K562 (cell line): ENCODE measurements around the gene UQCRHL. TPM values are rescaled to one million over a fixed set of nuclear protein-coding genes. Genes with fewer than 3 reads are reported as not detected.

ENCODE experiments used
- ATAC-seq: fragments of 200-7000 bp; cut with Tn5 transposase; 3 replicates; pipeline ENCODE4 v1.9.1; 2020; ENCODE audit warnings: moderate library complexity
- BruUV-seq: library from RNA; stranded (reverse); fragments of 400-500 nt; replicated peaks from 2 replicates; lab custom pipeline; 2021; lab: Mats Ljungman, UMichigan
- CTCF ChIA-PET: fragments of 300-600 bp; formaldehyde crosslinking; extraction: SDS; loops from one replicate; lab custom pipeline; 2021; ENCODE audit warnings: low intra/inter-chr PET ratio; lab: Yijun Ruan, JAX
- POLR2A ChIA-PET: fragments of 300-600, 350-650 bp; sonication (Branson Sonifier 250); formaldehyde crosslinking; extraction: SDS; loops from one replicate; lab custom pipeline; 2021; ENCODE audit warnings: antibody characterized with exemption, inconsistent platforms; lab: Yijun Ruan, JAX
- DNase-seq, 4 experiments: peaks; one replicate each; pipeline versions ENCODE4 v3.0.0 to v3.0.0-alpha.2; 2011 to 2018; ENCODE audit warnings: low spot score in 3 of 4, mixed read lengths in 3 of 4; ENCODE audit errors: extremely low read depth in 1 of 4
- FAIRE-seq: peaks from 2 replicates; lab custom pipeline; 2011; peaks lifted over from hg19 to GRCh38; lab: Jason Lieb, UNC
- H2AFZ ChIP-seq: 2 replicates; pipeline ENCODE4 v1.6.0; 2011; ENCODE audit warnings: low read depth, low read length, control low read depth, inconsistent platforms
- H3K27ac ChIP-seq: fragments of 200-600 bp; 3 replicates; pipeline ENCODE4 v1.8.0; 2011; ENCODE audit warnings: low read depth, mild to moderate bottlenecking, control low read depth, inconsistent platforms, low read length, moderate library complexity, mixed read lengths; ENCODE audit errors: extremely low read depth
- H3K27me3 ChIP-seq, 2 experiments: fragments of 300-600 bp in 1 of 2; 2 replicates in 1 of 2; 3 replicates in 1 of 2; pipeline versions ENCODE4 v1.6.0 to v1.8.0; 2011; ENCODE audit warnings: inconsistent platforms in 2 of 2, low read length in 2 of 2, mild to moderate bottlenecking in 1 of 2, mixed read lengths in 1 of 2, moderate library complexity in 1 of 2; ENCODE audit not compliant: control insufficient read depth in 2 of 2, insufficient read depth in 2 of 2
- H3K36me3 ChIP-seq: fragments of 300-600 bp; 3 replicates; pipeline ENCODE4 v1.8.0; 2011; ENCODE audit warnings: mild to moderate bottlenecking, low read length, inconsistent platforms; ENCODE audit not compliant: control insufficient read depth, insufficient read depth
- H3K4me1 ChIP-seq, 2 experiments: fragments of 200-600 bp in 1 of 2; replicated peaks in 1 of 2; 2 replicates in 1 of 2; 3 replicates in 1 of 2; pipeline versions ENCODE4 v1.5.1 to v1.8.0; 2011; ENCODE audit warnings: inconsistent platforms in 2 of 2, low read length in 2 of 2, mild to moderate bottlenecking in 1 of 2, mixed read lengths in 1 of 2, moderate library complexity in 1 of 2; ENCODE audit not compliant: control insufficient read depth in 2 of 2, insufficient read depth in 2 of 2
- H3K4me2 ChIP-seq: 2 replicates; pipeline ENCODE4 v1.6.1; 2011; ENCODE audit warnings: low read length, control low read depth, inconsistent platforms, mixed read lengths; ENCODE audit not compliant: insufficient read depth
- H3K4me3 ChIP-seq: fragments of 200-600 bp; sonication (generic), shearing (Covaris generic); 2 replicates; pipeline ENCODE4 v1.5.1; 2016; ENCODE audit warnings: control low read depth, inconsistent platforms
- H3K79me2 ChIP-seq: fragments of 200-600 bp; 3 replicates; pipeline ENCODE4 v1.8.0; 2011; ENCODE audit warnings: low read length, inconsistent platforms; ENCODE audit not compliant: control insufficient read depth, insufficient read depth
- H3K9ac ChIP-seq, 2 experiments: 2 replicates each; pipeline versions ENCODE4 v1.6.0 to v1.6.1; 2011; ENCODE audit warnings: low read depth in 2 of 2, low read length in 2 of 2, control low read depth in 1 of 2, inconsistent platforms in 1 of 2, mild to moderate bottlenecking in 1 of 2, mixed read lengths in 1 of 2; ENCODE audit not compliant: insufficient read depth in 1 of 2
- H3K9me1 ChIP-seq: one replicate; pipeline ENCODE4 v1.6.0; 2011; ENCODE audit warnings: inconsistent platforms, mild to moderate bottlenecking, low read length, moderate library complexity; ENCODE audit not compliant: control insufficient read depth, insufficient read depth
- H3K9me3 ChIP-seq: replicated peaks from 2 replicates; pipeline ENCODE4 v1.5.1; 2011; ENCODE audit warnings: low read depth, low read length, inconsistent platforms; ENCODE audit not compliant: control insufficient read depth, insufficient read depth
- H4K20me1 ChIP-seq: replicated peaks from 2 replicates; pipeline ENCODE4 v1.6.1; 2011; ENCODE audit warnings: low read length, inconsistent platforms, mixed read lengths; ENCODE audit not compliant: control insufficient read depth, insufficient read depth
- NFYB ChIP-seq: IDR thresholded peaks from 2 replicates; pipeline ENCODE4 v1.6.1; 2011; ENCODE audit warnings: mild to moderate bottlenecking, moderate library complexity; ENCODE audit not compliant: insufficient read length; ENCODE audit errors: extremely low read depth
- RAD51 ChIP-seq: fragments of 450-650 bp; IDR thresholded peaks from 2 replicates; pipeline ENCODE4 v1.7.1; 2016; ENCODE audit warnings: low read depth, mild to moderate bottlenecking, borderline replicate concordance
- RFX1 ChIP-seq: fragments of 450-650 bp; IDR thresholded peaks from 2 replicates; pipeline ENCODE4 v1.6.1; 2016; ENCODE audit warnings: mild to moderate bottlenecking, moderate library complexity
- SMAD3 ChIP-seq: fragments of 450-650 bp; formaldehyde crosslinking; conservative IDR thresholded peaks from 2 replicates; pipeline ENCODE4 v1.4.0; 2020; ENCODE audit warnings: mild to moderate bottlenecking
- whole genome bisulfite sequencing: fragments of 100-300 bp; shearing (Covaris generic); methylation state at CpG from one replicate; pipeline ENCODE4 v1.1.6; 2016; ENCODE audit warnings: low coverage, mixed read lengths; ENCODE audit not compliant: insufficient coverage; ENCODE audit errors: missing lambda C conversion rate; 5-methylcytosine and 5-hydroxymethylcytosine counted together
- in situ Hi-C: fragments of 300-500 bp; cut with MboI; formaldehyde crosslinking; loops from 4 replicates; pipeline ENCODE4 v1.15.0; 2018; ENCODE audit warnings: inconsistent platforms, mixed read lengths
- intact Hi-C: fragments of 100-400 bp; cut with micrococcal nuclease; formaldehyde crosslinking; loops from 2 replicates; pipeline ENCODE4 v1.14.2; 2022
- polyA plus RNA-seq, 8 experiments: library from polyadenylated mRNA; depleted of rRNA in 4 of 8; stranded (reverse) in 5 of 8; unstranded in 3 of 8; fragments of >200 nt; fragmentation: Nextera tagmentation in 2 of 8; fragmentation: Illumina TruSeq in 1 of 8; extraction: Ambion mirVana in 2 of 8; extraction: Trizol in 1 of 8; gene quantifications; 2 replicates each; pipeline versions ENCODE4 v1.2.1 to v1.2.3, GENCODE V29; 2011 to 2014; ENCODE audit warnings: inconsistent platforms in 1 of 8, missing spikeins in 1 of 8
- total RNA-seq, 7 experiments: library from RNA; depleted of rRNA in 6 of 7; stranded (reverse); fragments of >200 nt in 6 of 7; fragmentation: Illumina TruSeq in 2 of 7; extraction: Trizol in 2 of 7; gene quantifications; 2 replicates each; pipeline versions ENCODE4 v1.2.1 to v1.2.3, GENCODE V29; 2011 to 2021; ENCODE audit warnings: low replicate concordance in 1 of 7
- TF ChIP-seq, protein P1 (sequence below): fragments of 450-650 bp; formaldehyde crosslinking; IDR thresholded peaks from 2 replicates; pipeline ENCODE4 v1.4.0; 2022; ENCODE audit warnings: mild to moderate bottlenecking, moderate library complexity
- TF ChIP-seq, protein P2 (sequence below), 2 experiments: fragments of 450-650 bp; formaldehyde crosslinking in 1 of 2; IDR thresholded peaks; 2 replicates each; pipeline versions ENCODE4 v1.4.0 to v1.6.1; 2014 to 2020; ENCODE audit warnings: mild to moderate bottlenecking in 2 of 2, borderline replicate concordance in 1 of 2, low read depth in 1 of 2
- TF ChIP-seq, protein P3 (sequence below): sonication (generic); formaldehyde crosslinking; IDR thresholded peaks from 2 replicates; pipeline ENCODE4 v1.9.0; 2022; ENCODE audit warnings: mild to moderate bottlenecking, missing genetic modification reagents
- TF ChIP-seq, protein P4 (sequence below): sonication (generic); formaldehyde crosslinking; IDR thresholded peaks from 2 replicates; pipeline ENCODE4 v1.5.0; 2020; ENCODE audit warnings: missing genetic modification reagents

Gene UQCRHL
- total and polyA plus RNA-seq, 9 of the 15 experiments (the other 6 are each of a cell fraction or from before 2014, with no cell fraction given), result 5.1 to 41.3 (median 21.8) TPM

DNA sequence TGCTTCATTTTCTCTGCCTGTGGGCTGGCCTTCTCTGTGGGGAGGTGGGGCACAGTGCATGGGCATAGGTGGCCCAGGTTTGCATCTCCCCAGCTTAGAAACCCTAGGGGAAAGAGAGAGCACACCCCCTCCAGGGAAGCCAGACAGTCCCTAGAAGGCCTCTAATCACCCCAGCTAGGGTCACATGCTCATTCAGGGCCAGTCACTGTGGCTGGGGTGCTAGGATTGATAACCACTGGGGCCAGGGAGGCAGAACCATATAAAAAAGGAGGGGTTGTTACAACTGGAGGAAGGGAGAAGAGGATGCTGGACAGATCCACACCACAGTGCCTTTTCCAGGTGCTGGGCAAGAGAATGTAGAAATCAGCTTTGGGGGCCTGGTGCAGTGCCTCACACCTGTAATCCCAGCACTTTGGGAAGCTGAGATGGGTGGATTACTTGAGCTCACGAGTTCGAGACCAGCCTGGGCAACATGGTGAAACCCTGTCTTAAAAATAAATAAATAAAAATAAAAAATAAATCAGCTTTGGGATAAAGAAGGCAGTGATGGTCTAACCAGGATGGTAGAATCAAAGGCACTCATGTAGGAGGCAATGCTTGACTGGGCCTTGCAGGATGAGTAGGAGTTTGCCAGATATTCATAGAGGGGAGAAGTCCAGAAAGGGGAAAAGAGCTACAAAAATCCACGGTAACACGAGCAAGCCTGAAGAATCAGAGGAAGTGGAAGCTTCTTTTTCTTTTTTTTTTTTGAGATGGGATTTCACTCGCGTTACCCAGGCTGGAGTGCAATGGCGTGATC, 29.3 kb downstream of the UQCRHL start:
- H4K20me1 ChIP-seq, result no peaks in the 10 kb centered on the region
- ChIA-PET POLR2A (interaction anchor here (0.7 to 1.0 kb wide), 5 partner anchors 8 to 84 kb away, joined by 3 to 4 read pairs (median 3); no protein-coding TSS in a partner anchor), CTCF (no interaction called here)
- H3K9me3 ChIP-seq, result no peaks in the 10 kb centered on the region
- no TSS peak for BruUV-seq
- H3K4me2 ChIP-seq, result no peak overlapping the region
- H3K9me1 ChIP-seq, result no peaks in the 10 kb centered on the region
- peak overlapping the region in 1 of 2 experiments; percentile 55; a peak in 1 of 4 replicates for H3K9ac ChIP-seq
- no peak for FAIRE-seq
- H3K4me3 ChIP-seq, result no peak overlapping the region
- ATAC-seq, result peak; percentile 68
- H3K27ac ChIP-seq, result no peak overlapping the region
- no peak overlapping the region for H2AFZ ChIP-seq
- H3K79me2 ChIP-seq, result no peaks in the 10 kb centered on the region
- intact Hi-C loops, result no loop called here
- H3K27me3 ChIP-seq, result peaks cover 0 to 22% of the 10 kb centered on the region in 2 experiments; a peak in 2 of 5 replicates
- WGBS, result 22% methylated on average over 7 of the region's 7 CpGs
- no peaks in the 10 kb centered on the region for H3K36me3 ChIP-seq
- DNase-seq, result peak in 1 of 4 experiments; percentile 18
- in situ Hi-C loops, result no loop called here
- peaks cover 9 to 14% of the 10 kb centered on the region in 2 experiments; a peak in 4 of 5 replicates for H3K4me1 ChIP-seq
- TF ChIP-seq NFYB, result peak; percentile 34
- TF ChIP-seq, protein P1, sequence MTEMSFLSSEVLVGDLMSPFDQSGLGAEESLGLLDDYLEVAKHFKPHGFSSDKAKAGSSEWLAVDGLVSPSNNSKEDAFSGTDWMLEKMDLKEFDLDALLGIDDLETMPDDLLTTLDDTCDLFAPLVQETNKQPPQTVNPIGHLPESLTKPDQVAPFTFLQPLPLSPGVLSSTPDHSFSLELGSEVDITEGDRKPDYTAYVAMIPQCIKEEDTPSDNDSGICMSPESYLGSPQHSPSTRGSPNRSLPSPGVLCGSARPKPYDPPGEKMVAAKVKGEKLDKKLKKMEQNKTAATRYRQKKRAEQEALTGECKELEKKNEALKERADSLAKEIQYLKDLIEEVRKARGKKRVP (CRISPR knock-in tag), result no peak
- TF ChIP-seq, protein P2, sequence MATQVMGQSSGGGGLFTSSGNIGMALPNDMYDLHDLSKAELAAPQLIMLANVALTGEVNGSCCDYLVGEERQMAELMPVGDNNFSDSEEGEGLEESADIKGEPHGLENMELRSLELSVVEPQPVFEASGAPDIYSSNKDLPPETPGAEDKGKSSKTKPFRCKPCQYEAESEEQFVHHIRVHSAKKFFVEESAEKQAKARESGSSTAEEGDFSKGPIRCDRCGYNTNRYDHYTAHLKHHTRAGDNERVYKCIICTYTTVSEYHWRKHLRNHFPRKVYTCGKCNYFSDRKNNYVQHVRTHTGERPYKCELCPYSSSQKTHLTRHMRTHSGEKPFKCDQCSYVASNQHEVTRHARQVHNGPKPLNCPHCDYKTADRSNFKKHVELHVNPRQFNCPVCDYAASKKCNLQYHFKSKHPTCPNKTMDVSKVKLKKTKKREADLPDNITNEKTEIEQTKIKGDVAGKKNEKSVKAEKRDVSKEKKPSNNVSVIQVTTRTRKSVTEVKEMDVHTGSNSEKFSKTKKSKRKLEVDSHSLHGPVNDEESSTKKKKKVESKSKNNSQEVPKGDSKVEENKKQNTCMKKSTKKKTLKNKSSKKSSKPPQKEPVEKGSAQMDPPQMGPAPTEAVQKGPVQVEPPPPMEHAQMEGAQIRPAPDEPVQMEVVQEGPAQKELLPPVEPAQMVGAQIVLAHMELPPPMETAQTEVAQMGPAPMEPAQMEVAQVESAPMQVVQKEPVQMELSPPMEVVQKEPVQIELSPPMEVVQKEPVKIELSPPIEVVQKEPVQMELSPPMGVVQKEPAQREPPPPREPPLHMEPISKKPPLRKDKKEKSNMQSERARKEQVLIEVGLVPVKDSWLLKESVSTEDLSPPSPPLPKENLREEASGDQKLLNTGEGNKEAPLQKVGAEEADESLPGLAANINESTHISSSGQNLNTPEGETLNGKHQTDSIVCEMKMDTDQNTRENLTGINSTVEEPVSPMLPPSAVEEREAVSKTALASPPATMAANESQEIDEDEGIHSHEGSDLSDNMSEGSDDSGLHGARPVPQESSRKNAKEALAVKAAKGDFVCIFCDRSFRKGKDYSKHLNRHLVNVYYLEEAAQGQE (IDR thresholded peaks at IDR 0.05; ENCODE audit: borderline replicate concordance), result peak; percentile 35; the same call in 1 of the 2 replicates
- TF ChIP-seq, protein P2 (CRISPR knock-in tag; IDR thresholded peaks at IDR 0.05; ENCODE audit: low read depth), result no peak
- TF ChIP-seq, protein P3, sequence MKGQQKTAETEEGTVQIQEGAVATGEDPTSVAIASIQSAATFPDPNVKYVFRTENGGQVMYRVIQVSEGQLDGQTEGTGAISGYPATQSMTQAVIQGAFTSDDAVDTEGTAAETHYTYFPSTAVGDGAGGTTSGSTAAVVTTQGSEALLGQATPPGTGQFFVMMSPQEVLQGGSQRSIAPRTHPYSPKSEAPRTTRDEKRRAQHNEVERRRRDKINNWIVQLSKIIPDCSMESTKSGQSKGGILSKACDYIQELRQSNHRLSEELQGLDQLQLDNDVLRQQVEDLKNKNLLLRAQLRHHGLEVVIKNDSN, result peak; percentile 64; the same call in 1 of the 2 replicates
- TF ChIP-seq SMAD3, result no peak
- TF ChIP-seq RFX1, result no peak
- peak; percentile 17; the same call in 1 of the 2 replicates for TF ChIP-seq RAD51
- TF ChIP-seq, protein P4, sequence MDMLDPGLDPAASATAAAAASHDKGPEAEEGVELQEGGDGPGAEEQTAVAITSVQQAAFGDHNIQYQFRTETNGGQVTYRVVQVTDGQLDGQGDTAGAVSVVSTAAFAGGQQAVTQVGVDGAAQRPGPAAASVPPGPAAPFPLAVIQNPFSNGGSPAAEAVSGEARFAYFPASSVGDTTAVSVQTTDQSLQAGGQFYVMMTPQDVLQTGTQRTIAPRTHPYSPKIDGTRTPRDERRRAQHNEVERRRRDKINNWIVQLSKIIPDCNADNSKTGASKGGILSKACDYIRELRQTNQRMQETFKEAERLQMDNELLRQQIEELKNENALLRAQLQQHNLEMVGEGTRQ (CRISPR knock-in tag), result peak; percentile 42
